H9 (cell line): ENCODE results near the gene IFI27L1. TPM values are rescaled to one million over a fixed set of nuclear protein-coding genes. Genes with fewer than 3 reads are reported as not detected.
A peak's percentile ranks its signal among the peaks of the same experiment; 100 is the strongest.
"Not testable (repeated sequence)": the region's sequence is repeated elsewhere in the genome, so short reads cannot be mapped to it uniquely, and the experiment has no call there.

ENCODE experiments used
- DNase-seq: peaks from one replicate; pipeline ENCODE4 v3.0.0-alpha.2; 2017
- H2AFZ ChIP-seq: one replicate; pipeline ENCODE4 v1.6.1; 2013; ENCODE audit warnings: mild to moderate bottlenecking, low read length, control low read depth, moderate library complexity
- H2AK5ac ChIP-seq: 2 replicates; pipeline ENCODE4 v1.6.1; 2013; ENCODE audit warnings: low read length, control low read depth, mixed read lengths; ENCODE audit not compliant: insufficient read length
- H2BK120ac ChIP-seq: one replicate; pipeline ENCODE4 v1.6.1; 2013; ENCODE audit warnings: low read depth, mild to moderate bottlenecking, low read length, control low read depth, inconsistent platforms; ENCODE audit not compliant: poor library complexity, severe bottlenecking
- H2BK12ac ChIP-seq: 2 replicates; pipeline ENCODE4 v1.6.1; 2013; ENCODE audit warnings: low read length, control low read depth, mixed read lengths, low read depth; ENCODE audit not compliant: insufficient read length
- H2BK15ac ChIP-seq: 2 replicates; pipeline ENCODE4 v1.6.1; 2013; ENCODE audit warnings: low read depth, low read length, control low read depth
- H2BK20ac ChIP-seq: one replicate; pipeline ENCODE4 v1.6.1; 2013; ENCODE audit warnings: low read depth, mild to moderate bottlenecking, low read length, control low read depth, inconsistent platforms; ENCODE audit not compliant: poor library complexity, severe bottlenecking
- H2BK5ac ChIP-seq: 2 replicates; pipeline ENCODE4 v1.6.1; 2013; ENCODE audit warnings: low read length, control low read depth, mixed read lengths; ENCODE audit not compliant: insufficient read length
- H3K14ac ChIP-seq: 2 replicates; pipeline ENCODE4 v1.6.1; 2013; ENCODE audit warnings: low read length, control low read depth; ENCODE audit not compliant: insufficient read depth
- H3K18ac ChIP-seq: 2 replicates; pipeline ENCODE4 v1.6.1; 2013; ENCODE audit warnings: low read depth, mild to moderate bottlenecking, mixed read lengths, low read length, control low read depth; ENCODE audit not compliant: insufficient read length
- H3K23ac ChIP-seq: 2 replicates; pipeline ENCODE4 v1.6.1; 2013; ENCODE audit warnings: low read length, control low read depth, mixed read lengths, low read depth; ENCODE audit not compliant: insufficient read length
- H3K23me2 ChIP-seq: 2 replicates; pipeline ENCODE4 v1.6.1; 2013; ENCODE audit warnings: low read depth, mild to moderate bottlenecking, mixed read lengths, low read length, control low read depth; ENCODE audit not compliant: insufficient read length, poor library complexity, severe bottlenecking
- H3K27ac ChIP-seq: 2 replicates; pipeline ENCODE4 v1.5.1; 2013; ENCODE audit warnings: low read length, control low read depth, mixed read lengths, low read depth; ENCODE audit not compliant: insufficient read length
- H3K27me3 ChIP-seq: 2 replicates; pipeline ENCODE4 v1.6.1; 2013; ENCODE audit warnings: low read length, control low read depth, inconsistent platforms; ENCODE audit not compliant: insufficient read depth
- H3K4ac ChIP-seq: 2 replicates; pipeline ENCODE4 v1.6.1; 2013; ENCODE audit warnings: low read depth, mild to moderate bottlenecking, control low read depth, inconsistent platforms, low read length, moderate library complexity
- H3K4me1 ChIP-seq: 2 replicates; pipeline ENCODE4 v1.6.1; 2013; ENCODE audit warnings: low read length, control low read depth, inconsistent platforms; ENCODE audit not compliant: insufficient read depth
- H3K4me2 ChIP-seq: 2 replicates; pipeline ENCODE4 v1.6.1; 2013; ENCODE audit warnings: low read length, control low read depth, mixed read lengths; ENCODE audit not compliant: insufficient read length, insufficient read depth
- H3K56ac ChIP-seq: 2 replicates; pipeline ENCODE4 v1.6.1; 2013; ENCODE audit warnings: low read depth, mild to moderate bottlenecking, mixed read lengths, low read length, control low read depth; ENCODE audit not compliant: insufficient read length
- H3K79me1 ChIP-seq: 2 replicates; pipeline ENCODE4 v1.6.1; 2013; ENCODE audit warnings: low read depth, mild to moderate bottlenecking, moderate library complexity, low read length, control low read depth, inconsistent platforms; ENCODE audit not compliant: insufficient read depth, poor library complexity, severe bottlenecking
- H3K79me2 ChIP-seq: 2 replicates; pipeline ENCODE4 v1.6.1; 2013; ENCODE audit warnings: low read length, control low read depth, inconsistent platforms; ENCODE audit not compliant: insufficient read depth
- H3K9ac ChIP-seq: 2 replicates; pipeline ENCODE4 v1.6.1; 2013; ENCODE audit warnings: low read length, control low read depth, mixed read lengths; ENCODE audit not compliant: insufficient read length; ENCODE audit errors: extremely low read depth
- H3K9me3 ChIP-seq: one replicate; pipeline ENCODE4 v1.6.1; 2013; ENCODE audit warnings: low read depth, low read length, inconsistent platforms; ENCODE audit not compliant: control insufficient read depth
- H3T11ph ChIP-seq: one replicate; pipeline ENCODE4 v1.6.1; 2013; ENCODE audit warnings: mild to moderate bottlenecking, low read length, control low read depth, inconsistent platforms
- H4K20me1 ChIP-seq: one replicate; pipeline ENCODE4 v1.6.1; 2013; ENCODE audit not compliant: control insufficient read depth, insufficient read length, insufficient read depth
- H4K5ac ChIP-seq: 2 replicates; pipeline ENCODE4 v1.6.1; 2013; ENCODE audit warnings: low read depth, mild to moderate bottlenecking, mixed read lengths, low read length, control low read depth; ENCODE audit not compliant: insufficient read length
- H4K8ac ChIP-seq: replicated peaks from 2 replicates; pipeline ENCODE4 v1.6.1; 2013; ENCODE audit warnings: low read length, control low read depth, mixed read lengths, low read depth; ENCODE audit not compliant: insufficient read length
- H4K91ac ChIP-seq: 2 replicates; pipeline ENCODE4 v1.6.1; 2013; ENCODE audit warnings: low read depth, mild to moderate bottlenecking, moderate library complexity, mixed read lengths, low read length, control low read depth; ENCODE audit not compliant: insufficient read length
- H3K27ac Mint-ChIP-seq, 3 experiments: 2 replicates in 2 of 3; 3 replicates in 1 of 3; pipeline ENCODE4 v1.8.0; 2020 to 2021; ENCODE audit warnings: mixed read lengths in 3 of 3, mild to moderate bottlenecking in 1 of 3, moderate library complexity in 1 of 3
- H3K27me3 Mint-ChIP-seq: 2 replicates; pipeline ENCODE4 v1.8.0; 2021; ENCODE audit warnings: low read depth, mild to moderate bottlenecking, moderate library complexity, mixed read lengths
- H3K36me3 Mint-ChIP-seq, 3 experiments: 2 replicates in 2 of 3; 3 replicates in 1 of 3; pipeline ENCODE4 v1.8.0; 2020 to 2021; ENCODE audit warnings: low read depth in 3 of 3, mixed read lengths in 3 of 3; ENCODE audit not compliant: insufficient read depth in 1 of 3
- H3K4me1 Mint-ChIP-seq, 2 experiments: 2 replicates each; pipeline ENCODE4 v1.8.0; 2020; ENCODE audit warnings: mixed read lengths in 2 of 2
- H3K4me3 Mint-ChIP-seq, 2 experiments: 2 replicates in 1 of 2; 3 replicates in 1 of 2; pipeline ENCODE4 v1.8.0; 2020 to 2021; ENCODE audit warnings: mild to moderate bottlenecking in 2 of 2, mixed read lengths in 2 of 2, moderate library complexity in 1 of 2
- H3K9me3 Mint-ChIP-seq, 2 experiments: 2 replicates in 1 of 2; 3 replicates in 1 of 2; pipeline ENCODE4 v1.8.0; 2020; ENCODE audit warnings: mild to moderate bottlenecking in 2 of 2, mixed read lengths in 2 of 2, moderate library complexity in 1 of 2
- CTCF ChIP-seq: fragments of 200-600 bp; sonication (generic); conservative IDR thresholded peaks from 3 replicates; pipeline ENCODE4 v1.8.0; 2021; ENCODE audit warnings: antibody characterized with exemption, mild to moderate bottlenecking
- WGBS: extraction: QIAGEN DNeasy Blood & Tissue Kit; methylation state at CpG from one replicate; pipeline ENCODE4 v1.1.7; 2013; ENCODE audit warnings: missing lambda C conversion rate, low lambda C conversion rate, mixed read lengths; ENCODE audit not compliant: insufficient read length; ENCODE audit errors: extremely low coverage; 5-methylcytosine and 5-hydroxymethylcytosine counted together
- total RNA-seq: library from RNA; stranded (reverse); gene quantifications from 2 replicates; pipeline ENCODE4 v1.2.1, GENCODE V29; 2021

IFI27L1 gene
- total RNA-seq, 1 experiment from 2014 or later, result 27.4 TPM

- Histone ChIP-seq H3K4ac (no peak overlapping the region), H2BK12ac (no peak overlapping the region), H3K4me2 (no peak overlapping the region), H4K20me1 (no peaks in the 10 kb centered on the region), H3K4me1 (peaks cover 5% of the 10 kb centered on the region; the same call in 1 of the 2 replicates), H3K18ac (no peak overlapping the region), H2BK120ac (no peak overlapping the region), H4K5ac (no peak overlapping the region), H2BK20ac (no peak overlapping the region), H2BK5ac (no peak overlapping the region), H3K23me2 (no peaks in the 10 kb centered on the region), H3K9ac (no peak overlapping the region), H2AFZ (no peak overlapping the region), H4K91ac (no peak overlapping the region), H3K14ac (no peak overlapping the region), H3K27ac (no peak overlapping the region), H3K23ac (no peak overlapping the region), H4K8ac (no peak overlapping the region), H3T11ph (no peak overlapping the region), H3K9me3 (no peaks in the 10 kb centered on the region), H3K27me3 (no peaks in the 10 kb centered on the region), H3K79me2 (peaks cover 8% of the 10 kb centered on the region; the same call in 1 of the 2 replicates), H3K79me1 (peaks cover 10% of the 10 kb centered on the region), H2BK15ac (no peak overlapping the region), H2AK5ac (no peak overlapping the region), H3K56ac (no peak overlapping the region)
- peak; percentile 28; the same call in 2 of the 3 replicates for TF ChIP-seq CTCF
- DNase-seq, result no peak
- no CpG with 5 or more reads among the region's 8 CpGs for WGBS
- peaks cover 25 to 38% of the 10 kb centered on the region in 2 experiments for H3K9me3 Mint-ChIP-seq
- H3K27ac Mint-ChIP-seq, result peak overlapping the region; percentile 26 to 87 (median 65); a peak in 6 of 7 replicates
- H3K27me3 Mint-ChIP-seq, result no peaks in the 10 kb centered on the region
- H3K4me3 Mint-ChIP-seq, result no peak overlapping the region
- peaks cover 40 to 54% (median 43%) of the 10 kb centered on the region in 3 experiments for H3K36me3 Mint-ChIP-seq
- H3K4me1 Mint-ChIP-seq, result peaks cover 45 to 46% of the 10 kb centered on the region in 2 experiments
Measured at GRCh38 chr14:94066089-94066676, 14.9 kb upstream of the IFI27L1 start.

- Mint-ChIP-seq H3K36me3 (peaks cover 60 to 72% (median 63%) of the 10 kb centered on the region in 3 experiments), H3K4me1 (peaks cover 7 to 12% of the 10 kb centered on the region in 2 experiments), H3K9me3 (peaks cover 50 to 61% of the 10 kb centered on the region in 2 experiments)
- not testable (repeated sequence) for H3K4me3 Mint-ChIP-seq, DNase-seq, H4K20me1 ChIP-seq, H3K4me1 ChIP-seq, H2BK12ac ChIP-seq, H3T11ph ChIP-seq, H3K27me3 ChIP-seq, H3K4me2 ChIP-seq, H3K79me1 ChIP-seq, H3K4ac ChIP-seq, H2BK5ac ChIP-seq, H3K18ac ChIP-seq, H2BK20ac ChIP-seq, H3K9ac ChIP-seq, H3K9me3 ChIP-seq, H3K27ac ChIP-seq, H2BK15ac ChIP-seq, H3K23me2 ChIP-seq, H3K14ac ChIP-seq, H4K8ac ChIP-seq, H3K27me3 Mint-ChIP-seq, H2AK5ac ChIP-seq, H3K23ac ChIP-seq, H2BK120ac ChIP-seq, H3K56ac ChIP-seq, H4K5ac ChIP-seq, H3K27ac Mint-ChIP-seq, H2AFZ ChIP-seq, H4K91ac ChIP-seq
- H3K79me2 ChIP-seq, result peaks cover 15% of the 10 kb centered on the region; the same call in 1 of the 2 replicates
- WGBS, result no CpG with 5 or more reads among the region's 3 CpGs
Measured at GRCh38 chr14:94072076-94072475, 9.0 kb upstream of the IFI27L1 start.
